OCI-LY3 (cell line): ENCODE data around the gene RPS4Y2.

Experiments
- CTCF ChIP-seq: fragments of 200-600, 300-600 bp; sonication (generic); IDR thresholded peaks from 2 replicates; pipeline ENCODE4 v1.5.1; 2014; ENCODE audit warnings: antibody characterized with exemption, low read length, low read depth
- EZH2phosphoT487 ChIP-seq: fragments of 200-600 bp; shearing (Covaris generic); IDR thresholded peaks from 2 replicates; pipeline ENCODE4 v1.6.1; 2018; ENCODE audit warnings: antibody characterized with exemption, mixed run types, low read depth

- TF ChIP-seq CTCF, result no peak
- no peak for TF ChIP-seq EZH2phosphoT487
Measured at GRCh38 chrY:20781408-20781807, 25.5 kb downstream of the RPS4Y2 start.
